Stimulated activated CD8-positive, alpha-beta memory T cell treated with anti-CD3 and anti-CD28 coated beads, Interleukin-2, amount 100 ng/mL, for 1 hour (primary cell): Measurements from ENCODE around the gene GABBR2.

Source experiments
- DNase-seq, 2 donors: peaks; one replicate each; pipeline ENCODE4 v3.0.0-alpha.2; 2020; ENCODE audit warnings: low read depth in 2 of 2

The GABBR2 gene

DNA sequence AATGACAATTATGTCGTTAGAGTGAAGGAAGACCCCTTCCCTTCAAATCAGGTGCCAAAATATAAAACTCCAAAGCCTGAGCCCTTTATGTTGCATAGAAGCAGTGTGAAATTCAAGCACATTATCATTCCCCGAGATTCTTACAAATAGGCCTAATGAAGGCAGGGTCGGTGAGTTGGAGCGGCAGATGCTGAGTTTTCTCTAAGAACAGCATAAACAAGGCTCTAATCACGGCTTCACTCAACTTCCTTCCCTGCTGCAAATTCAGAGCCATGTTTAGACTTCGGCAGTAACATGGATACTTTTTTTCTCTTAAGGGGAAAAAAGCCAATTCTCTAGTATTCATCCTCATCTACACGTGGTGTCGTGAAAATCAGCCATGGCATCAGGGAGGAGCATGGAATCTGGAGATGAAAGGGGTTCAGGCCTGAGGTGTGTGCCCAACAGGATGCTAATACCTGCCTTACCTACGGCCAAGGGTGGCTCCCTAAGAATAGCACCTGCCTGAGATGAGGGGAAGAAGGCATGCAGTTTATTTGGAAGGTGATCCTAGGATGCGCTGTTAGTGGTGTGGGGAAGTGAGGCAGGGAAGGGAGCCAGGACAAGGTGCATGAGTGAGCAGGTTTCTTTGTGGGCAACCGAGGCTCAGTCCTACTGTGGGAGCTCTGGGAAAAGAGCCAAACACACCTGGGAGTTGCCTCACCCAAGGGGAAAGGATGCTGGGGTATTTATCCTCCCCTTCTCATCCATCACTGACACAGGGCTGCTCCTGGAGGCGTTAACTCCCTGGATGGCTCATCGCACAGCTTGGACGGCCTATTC, 306.5 kb downstream of the GABBR2 start:
- DNase-seq = no peak

DNA sequence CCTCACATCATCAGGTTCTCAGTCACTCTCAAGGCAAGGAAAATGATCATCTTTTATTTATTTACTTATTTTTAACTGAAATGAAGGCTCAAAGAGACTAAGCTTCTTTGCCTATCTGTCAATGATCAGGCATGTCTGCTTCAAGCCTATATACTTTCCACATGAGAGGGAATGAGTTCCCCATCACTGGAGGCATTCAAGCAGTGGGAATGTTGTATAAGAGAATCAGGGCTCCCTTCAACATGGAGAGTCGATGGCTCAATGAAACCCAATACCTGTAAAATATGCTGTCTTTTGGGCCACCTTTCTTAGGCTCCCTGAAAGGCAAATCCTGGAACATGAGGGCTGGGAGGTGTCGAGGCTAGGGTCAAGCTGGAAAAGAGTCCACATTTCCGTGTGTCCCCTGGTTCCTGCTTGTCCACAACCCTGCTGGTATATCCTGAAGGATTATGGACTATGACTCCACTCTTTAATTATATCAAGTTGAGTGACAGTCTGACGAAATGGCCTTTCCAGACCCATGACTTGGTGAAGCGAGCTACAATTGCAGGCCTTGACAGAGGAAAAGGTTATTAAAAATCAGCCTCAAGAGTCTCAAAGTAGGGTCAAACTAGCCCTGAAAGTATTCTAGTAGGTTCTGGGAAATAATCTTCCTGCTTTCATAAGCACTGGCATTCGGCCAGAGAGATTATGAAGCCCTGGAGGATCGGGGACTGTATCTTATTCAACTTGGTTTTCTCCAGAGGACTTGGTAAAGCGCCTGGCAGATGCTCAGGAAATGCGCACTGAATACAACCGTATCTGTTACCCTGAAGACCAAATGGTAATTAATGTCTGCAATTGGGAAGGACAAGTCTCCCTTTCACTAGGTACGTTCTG, 307.4 kb downstream of the GABBR2 start:
- no peak for DNase-seq

GRCh38 chr9:98399950-98400683, 308.6 kb downstream of the GABBR2 start:
- no peak for DNase-seq

- DNase-seq = no peak
These were observed 312.1 kb downstream of the GABBR2 start for GRCh38 chr9:98396656-98397055.

DNA sequence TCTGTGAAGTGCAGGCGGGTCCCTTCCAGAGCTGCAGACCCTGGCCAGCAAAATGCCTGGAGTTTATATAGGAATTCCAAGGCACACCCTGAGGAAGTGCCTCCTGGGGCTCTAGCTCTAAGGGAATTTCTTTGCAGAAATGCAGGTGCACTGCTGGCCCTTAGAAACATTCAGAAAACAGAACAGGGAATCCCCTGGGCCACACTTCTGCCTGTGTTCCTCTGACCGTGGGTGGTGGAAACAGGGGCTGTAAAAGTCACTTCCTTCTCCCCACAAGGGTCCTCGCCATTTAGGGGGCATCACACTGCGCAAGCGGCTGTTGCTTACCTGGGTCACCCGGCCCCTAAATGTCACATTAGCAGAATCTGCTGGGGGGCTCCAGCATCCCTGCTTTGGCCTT, 312.5 kb downstream of the GABBR2 start:
- DNase-seq = no peak

DNA sequence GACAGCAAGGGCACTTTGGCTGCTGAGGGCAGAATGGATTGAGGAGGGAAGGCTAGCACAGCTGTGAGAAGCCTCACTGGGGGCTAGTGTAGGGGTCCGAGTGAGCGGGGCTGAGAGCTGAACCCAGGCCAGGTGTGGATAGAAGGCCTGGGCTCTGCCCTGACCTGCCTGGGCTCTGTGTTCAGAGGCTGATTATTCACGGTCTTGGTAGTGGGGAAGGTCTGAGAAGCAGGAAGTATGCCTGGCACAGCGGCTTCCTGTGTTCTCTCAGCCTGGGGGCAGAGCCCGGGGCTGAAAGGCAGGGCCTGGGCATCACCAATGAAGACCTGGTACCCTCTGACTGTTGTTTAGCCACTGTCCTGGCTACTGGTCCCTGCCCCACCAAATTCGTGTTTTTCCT, 316.9 kb downstream of the GABBR2 start:
- DNase-seq = no peak

GRCh38 chr9:98391406-98391805, 317.3 kb downstream of the GABBR2 start:
- no peak for DNase-seq

DNA sequence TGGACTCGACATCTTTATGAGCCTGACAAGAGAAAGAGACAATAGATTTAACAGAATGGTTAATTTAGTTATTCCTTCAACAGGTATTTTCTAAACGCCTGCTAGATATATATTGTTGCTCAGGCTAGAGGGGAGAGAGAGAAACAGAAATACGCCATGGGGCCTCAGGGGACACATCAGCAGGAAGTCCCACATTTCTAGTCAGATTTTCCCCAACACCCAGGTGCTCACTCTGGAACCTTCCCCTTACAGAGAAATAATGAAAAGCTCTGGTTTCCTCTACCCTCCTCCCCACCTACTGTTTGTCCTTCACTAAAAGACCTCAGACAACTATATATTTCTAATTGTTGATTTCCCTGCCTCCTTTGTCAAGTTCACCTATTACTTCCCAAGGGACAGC, 323.0 kb downstream of the GABBR2 start:
- DNase-seq = no peak

GRCh38 chr9:98383758-98384157, 325.0 kb downstream of the GABBR2 start:
- no peak for DNase-seq

DNA sequence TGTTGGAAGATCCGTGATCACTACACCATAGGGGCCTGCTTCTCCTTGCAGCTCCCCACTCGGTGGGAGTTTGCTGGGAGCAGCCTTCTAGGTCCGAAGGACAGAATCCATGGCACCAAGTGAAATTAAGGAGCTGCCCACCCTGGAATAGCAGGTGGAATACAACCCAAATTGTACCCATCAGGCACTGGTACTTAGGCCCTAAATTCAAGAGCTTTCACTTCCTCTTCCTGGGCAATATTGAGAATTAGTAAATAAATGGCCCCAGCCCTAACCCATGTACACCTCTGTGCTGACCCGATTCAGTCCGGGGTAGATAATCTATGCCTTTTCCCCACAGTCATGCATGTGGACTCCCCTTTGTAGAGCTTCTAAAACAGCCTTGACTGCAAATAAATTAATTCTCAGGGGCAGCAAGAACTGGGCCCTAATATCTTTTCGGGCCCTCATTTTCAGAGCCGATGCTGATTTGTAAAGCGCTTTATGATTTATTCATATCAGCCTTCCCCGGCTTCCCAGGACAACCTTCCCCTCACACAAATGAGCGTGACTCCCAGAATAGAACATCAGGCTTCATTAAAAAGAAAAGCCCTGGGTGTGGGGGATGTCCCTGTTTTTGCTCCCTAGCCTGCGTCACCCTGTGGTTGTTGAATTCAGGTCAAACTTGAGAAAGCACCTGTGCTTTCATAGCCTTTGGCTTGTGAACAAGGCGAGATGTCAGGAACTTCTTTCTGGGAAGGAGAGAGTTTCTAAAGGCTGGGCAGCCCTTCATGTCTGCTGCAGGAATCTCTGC, 327.2 kb downstream of the GABBR2 start:
- no peak for DNase-seq

DNA sequence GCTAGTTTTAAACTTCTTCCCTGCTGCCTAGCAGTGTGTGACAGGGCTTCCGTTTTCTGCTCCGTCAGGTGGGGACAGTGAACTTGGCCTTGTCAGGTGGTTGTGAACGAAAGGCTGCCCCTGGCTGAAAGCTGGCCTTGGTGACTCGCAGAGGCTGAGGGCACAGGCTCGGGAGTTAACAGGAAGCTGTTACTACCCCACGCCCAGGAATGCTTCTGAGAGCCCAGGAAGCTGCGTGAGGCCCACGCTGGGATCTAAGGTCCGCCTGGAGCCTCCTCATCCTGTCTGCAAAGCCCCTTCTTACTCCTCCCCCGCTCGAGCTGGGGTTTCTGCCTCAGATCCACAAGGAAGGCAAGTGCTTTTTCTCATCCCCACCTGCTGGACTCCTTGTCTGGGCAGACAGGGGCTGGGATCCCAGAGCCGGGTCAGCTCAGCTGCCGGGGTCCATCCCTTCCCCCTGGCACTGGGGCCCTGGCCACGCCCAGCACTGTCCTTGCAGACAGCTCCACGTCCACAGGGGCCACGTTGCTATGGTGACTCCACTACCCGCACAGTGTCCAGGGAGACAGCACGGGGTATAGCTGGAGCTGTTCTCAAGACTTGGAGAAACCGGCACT, 328.6 kb downstream of the GABBR2 start:
- no peak for DNase-seq

DNA sequence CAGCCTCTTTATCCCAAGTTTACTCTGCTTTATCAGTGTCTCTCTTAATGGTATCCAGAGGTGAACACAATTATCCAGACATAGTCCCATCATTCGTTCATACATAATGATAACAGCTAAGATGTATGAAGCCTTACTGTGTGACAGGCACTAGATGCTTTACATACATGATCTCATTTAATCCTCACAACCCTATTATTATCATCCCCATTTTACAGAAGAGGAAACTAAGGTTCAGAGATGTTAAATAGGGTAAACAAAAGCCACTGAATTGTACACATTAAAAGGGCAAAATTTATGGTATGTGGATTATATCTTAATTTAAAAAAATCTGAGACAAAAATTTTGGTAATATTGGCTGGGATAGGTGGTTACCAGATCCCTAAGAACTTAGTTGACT, 329.2 kb downstream of the GABBR2 start:
- no peak for DNase-seq

DNA sequence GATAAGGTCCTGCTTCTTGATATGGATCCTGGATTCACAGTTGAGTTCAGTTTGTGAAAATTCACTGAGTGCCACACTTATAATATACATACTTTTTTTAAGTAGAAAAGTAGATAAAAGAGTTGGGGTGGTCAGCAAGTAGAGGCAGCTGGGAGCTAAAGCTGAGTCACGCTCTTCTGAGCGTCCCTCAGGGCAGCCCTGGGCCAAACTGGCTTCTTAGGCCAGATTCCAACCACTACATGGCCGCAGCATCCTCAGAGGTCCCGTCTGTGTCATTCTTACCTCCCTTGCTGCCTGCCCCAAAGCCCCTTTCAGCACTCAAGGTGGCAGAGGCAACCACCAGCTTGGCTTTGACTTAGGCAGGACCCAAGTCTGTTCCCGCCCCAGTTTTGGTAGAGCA, 329.9 kb downstream of the GABBR2 start:
- DNase-seq = no peak

DNA sequence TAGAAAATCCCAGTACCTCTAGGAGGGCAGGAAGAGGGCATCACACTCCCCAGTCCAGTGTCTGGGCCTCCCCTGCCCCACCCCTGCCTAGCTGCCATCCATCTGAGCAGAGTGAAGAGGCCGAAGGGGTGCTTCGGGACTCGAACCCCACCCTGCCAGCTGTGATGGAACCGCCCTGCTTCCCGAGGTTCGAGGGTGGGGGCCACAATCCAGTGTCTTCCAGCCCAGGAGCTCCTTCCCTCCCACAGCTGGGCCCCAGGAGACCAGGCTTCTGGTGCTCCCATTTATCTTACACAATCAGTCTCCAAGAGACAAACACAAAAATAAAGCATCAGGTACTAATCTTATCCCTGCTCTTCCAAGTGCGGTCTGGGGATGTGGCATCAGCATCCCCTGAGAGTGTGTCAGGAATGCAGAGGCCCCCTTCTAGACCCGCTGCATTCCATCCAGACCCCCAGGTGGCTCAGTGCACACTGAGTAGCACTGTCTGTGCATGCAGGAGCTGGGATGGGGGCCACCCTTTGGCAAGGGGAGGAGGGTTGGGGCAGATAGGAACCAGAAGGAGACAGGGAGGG, 330.4 kb downstream of the GABBR2 start:
- DNase-seq = no peak

DNA sequence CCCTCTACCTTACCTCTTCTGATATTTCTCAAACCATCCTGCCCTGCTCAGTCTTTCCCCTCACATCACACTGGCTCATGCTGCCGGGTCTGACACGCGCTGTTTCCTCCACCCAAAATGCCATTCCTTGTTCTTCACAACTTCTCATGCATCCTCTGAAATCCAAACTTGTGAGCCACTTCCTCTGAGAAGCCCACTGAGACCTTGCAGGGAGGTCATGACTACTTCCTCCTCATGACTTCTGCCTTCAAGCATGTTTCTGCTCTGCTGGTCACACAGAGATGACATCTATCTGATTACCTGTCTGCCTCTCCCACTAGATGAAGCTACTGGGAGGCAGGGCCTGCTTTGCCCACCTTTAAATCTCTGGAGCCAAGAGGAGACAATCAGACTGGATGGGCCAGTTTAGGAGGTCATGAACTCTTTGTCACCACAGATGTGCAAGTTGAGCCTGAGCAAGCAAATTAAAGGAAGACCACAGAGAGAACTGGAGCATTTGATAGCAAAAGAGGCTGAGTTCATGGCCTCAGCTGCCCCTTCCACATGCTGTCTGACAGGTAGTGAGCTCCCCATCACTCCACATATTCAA, 333.5 kb downstream of the GABBR2 start:
- no peak for DNase-seq

DNA sequence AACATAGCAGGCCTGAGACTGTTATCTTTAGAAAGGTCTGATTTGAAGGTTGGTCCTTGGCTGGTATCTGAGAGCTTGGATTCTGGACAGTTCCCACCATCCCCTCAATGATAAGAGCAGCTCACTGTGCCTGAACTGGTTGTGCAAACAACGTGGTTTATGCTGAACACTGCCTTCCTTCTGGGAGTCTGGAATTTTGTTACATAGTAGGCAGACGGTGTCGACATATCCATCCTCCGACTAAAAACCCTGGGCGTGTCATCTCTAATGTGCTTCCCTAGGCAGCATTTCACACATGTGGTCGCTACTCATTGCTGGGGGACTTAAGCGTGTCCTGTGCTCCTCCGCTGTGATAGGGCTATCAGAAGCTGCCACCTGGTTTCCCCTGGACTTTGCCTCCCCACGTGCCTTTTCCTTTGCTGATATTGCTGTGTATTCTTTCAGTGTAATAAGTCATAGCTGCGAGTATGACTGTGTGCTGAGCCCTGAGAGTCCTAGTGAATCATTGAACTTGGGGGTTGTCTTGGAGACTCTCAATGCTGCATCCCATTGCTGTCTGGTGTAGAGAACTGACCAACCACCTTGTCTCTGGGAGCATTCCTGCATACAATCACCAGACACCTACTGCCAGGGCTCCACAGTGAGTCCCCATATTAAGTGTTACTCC, 334.2 kb downstream of the GABBR2 start:
- DNase-seq = no peak

DNA sequence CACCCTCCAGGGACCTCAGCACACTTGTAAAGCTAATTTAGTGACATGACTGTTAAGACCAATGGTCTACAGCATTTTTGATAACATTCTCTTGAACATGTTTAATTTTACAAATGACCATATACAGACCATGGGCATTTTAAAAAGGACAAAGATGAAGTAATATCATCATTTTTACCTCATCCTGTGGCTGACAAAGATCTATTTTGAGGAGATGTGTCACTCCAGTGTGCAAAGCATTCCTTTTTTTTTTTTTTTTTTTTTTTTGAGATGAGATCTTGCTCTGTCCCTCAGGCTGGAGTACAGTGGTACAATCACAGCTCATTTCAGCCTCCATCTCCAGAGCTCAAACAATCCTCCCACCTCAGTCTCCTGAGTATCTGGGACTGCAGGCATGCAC, 335.1 kb downstream of the GABBR2 start:
- DNase-seq = no peak

GRCh38 chr9:98372077-98372836, 336.5 kb downstream of the GABBR2 start:
- DNase-seq = no peak

DNA sequence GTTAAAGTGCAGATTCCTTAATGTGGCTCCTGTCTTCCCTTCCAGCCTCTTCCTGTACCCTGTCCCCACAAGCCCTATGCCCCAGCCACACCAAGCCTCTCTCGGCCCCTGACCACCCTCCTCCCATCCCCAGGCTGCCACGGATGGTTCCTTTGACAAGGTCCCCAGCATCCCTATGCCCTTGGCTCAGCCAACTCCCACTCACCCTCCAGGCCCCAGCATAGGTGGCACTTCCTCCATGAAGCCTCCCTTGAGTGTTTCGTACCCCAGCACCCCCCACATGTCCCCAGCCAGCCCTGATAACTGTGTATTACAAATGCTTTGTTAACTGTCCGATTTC, 337.8 kb downstream of the GABBR2 start:
- DNase-seq = no peak
